ENCODE results near the gene CD27. TPM values are rescaled to one million over a fixed set of nuclear protein-coding genes. Genes with fewer than 3 reads are reported as not detected.
A peak's percentile ranks its signal among the peaks of the same experiment; 100 is the strongest.

The CD27 gene
- total and polyA plus RNA-seq, 12 donors, result 0.11 to 8.9 (median 0.69) TPM; not detected in 1

DNA sequence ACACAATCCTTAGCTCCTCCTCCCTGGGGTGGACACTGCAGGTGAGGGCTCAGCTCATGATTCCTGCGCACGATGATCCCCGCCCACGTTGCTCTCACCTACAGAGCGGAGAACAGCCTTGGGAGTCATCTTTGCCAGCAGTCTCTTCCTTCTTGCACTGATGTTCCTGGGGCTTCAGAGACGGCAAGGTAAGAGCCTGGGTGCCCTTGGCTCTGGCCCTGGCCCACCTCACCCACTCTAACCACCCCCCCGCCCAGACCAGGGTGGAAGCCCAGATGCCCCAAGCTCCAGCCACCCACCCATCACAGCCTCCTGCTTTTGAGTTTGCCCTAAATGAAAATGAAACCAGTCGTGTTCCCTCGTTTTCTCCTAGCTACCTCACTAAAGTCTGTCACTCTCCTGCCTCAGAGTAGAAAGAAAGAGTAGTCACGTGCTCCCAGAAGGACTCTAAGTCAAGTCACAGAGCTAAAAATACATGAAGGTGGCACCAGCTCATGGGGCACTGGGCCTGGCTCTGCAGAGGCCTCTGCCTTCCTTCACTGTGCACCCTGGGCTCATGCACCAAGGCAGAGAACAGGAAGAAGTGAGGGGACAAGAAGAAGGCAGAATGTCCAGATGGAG is 16.1 kb downstream of the CD27 start:
- H3K27ac ChIP-seq, result peak overlapping the region in 2 of 5 donors; percentile 7 to 57
- 74 to 94% (median 77%) methylated on average over 4 to 10 of the region's 10 CpGs for WGBS, 4 donors
- no peak for TF ChIP-seq POLR2A (IDR thresholded peaks at IDR 0.05)
- TF ChIP-seq, protein P1, sequence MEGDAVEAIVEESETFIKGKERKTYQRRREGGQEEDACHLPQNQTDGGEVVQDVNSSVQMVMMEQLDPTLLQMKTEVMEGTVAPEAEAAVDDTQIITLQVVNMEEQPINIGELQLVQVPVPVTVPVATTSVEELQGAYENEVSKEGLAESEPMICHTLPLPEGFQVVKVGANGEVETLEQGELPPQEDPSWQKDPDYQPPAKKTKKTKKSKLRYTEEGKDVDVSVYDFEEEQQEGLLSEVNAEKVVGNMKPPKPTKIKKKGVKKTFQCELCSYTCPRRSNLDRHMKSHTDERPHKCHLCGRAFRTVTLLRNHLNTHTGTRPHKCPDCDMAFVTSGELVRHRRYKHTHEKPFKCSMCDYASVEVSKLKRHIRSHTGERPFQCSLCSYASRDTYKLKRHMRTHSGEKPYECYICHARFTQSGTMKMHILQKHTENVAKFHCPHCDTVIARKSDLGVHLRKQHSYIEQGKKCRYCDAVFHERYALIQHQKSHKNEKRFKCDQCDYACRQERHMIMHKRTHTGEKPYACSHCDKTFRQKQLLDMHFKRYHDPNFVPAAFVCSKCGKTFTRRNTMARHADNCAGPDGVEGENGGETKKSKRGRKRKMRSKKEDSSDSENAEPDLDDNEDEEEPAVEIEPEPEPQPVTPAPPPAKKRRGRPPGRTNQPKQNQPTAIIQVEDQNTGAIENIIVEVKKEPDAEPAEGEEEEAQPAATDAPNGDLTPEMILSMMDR (IDR thresholded peaks at IDR 0.05), result no peak
- no peak overlapping the region for H3K4me3 ChIP-seq
- no peaks in the 10 kb centered on the region for H3K9me3 ChIP-seq (replicated peaks in 1 of 3)
- peaks cover 0 to 87% of the 10 kb centered on the region in 2 donors for H3K36me3 ChIP-seq (replicated peaks in 1 of 2)
- no peak for DNase-seq
- H3K27me3 ChIP-seq, result no peaks in the 10 kb centered on the region
- H3K4me1 ChIP-seq (replicated peaks in 1 of 2), result no peaks in the 10 kb centered on the region
- intact Hi-C loops (cut with DNase I), result loop anchor here (5.0 to 10.0 kb wide), 3 partner anchors 34 to 136 kb away; no protein-coding TSS in a partner anchor

DNA sequence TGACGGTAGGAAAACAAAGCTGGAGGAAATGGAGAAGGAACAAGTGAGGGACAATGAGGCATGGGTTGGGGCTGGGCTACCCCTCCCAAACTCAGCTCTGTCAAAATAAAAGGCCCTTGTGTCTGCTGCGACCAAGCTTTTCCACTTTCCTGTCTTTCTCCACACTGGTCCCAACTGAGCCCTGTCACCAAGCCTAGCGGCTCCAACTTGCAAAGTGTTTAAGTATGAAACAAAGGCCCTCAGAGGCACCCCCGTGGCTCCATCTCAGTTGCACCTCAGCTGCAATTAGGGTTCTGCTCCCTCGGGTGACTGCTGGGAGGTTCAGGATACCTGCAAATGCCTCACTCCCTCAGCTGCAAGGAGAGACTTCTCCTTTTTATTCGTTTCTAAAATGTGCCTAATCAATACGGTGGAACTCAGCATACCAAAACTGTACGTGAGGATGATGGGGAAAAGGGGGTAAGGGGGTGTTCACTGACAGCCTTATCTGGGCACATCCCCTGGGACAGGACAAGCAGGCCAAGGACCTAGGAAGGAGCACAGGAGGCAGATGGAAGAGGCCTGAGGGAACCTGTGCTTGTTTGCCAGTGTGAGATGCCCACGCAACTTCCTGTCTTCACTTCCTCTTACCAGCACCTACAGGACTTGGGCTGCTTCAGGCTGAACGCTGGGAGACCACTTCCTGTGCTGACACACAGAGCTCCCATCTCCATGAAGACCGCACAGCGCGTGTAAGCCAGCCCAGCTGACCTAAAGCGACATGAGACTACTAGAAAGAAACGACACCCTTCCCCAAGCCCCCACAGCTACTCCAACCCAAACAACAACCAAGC is 16.9 kb downstream of the CD27 start:
- no peaks in the 10 kb centered on the region for H3K9me3 ChIP-seq (replicated peaks in 1 of 3)
- intact Hi-C loops (cut with DNase I), result loop anchor here (5.0 to 10.0 kb wide), 3 partner anchors 34 to 137 kb away; no protein-coding TSS in a partner anchor
- peak in 6 of 7 donors; percentile 40 to 79 (median 62) for DNase-seq
- H3K27me3 ChIP-seq, result no peaks in the 10 kb centered on the region
- no peak for TF ChIP-seq POLR2A (IDR thresholded peaks at IDR 0.05)
- TF ChIP-seq, protein P1 (IDR thresholded peaks at IDR 0.05), result no peak
- 71 to 82% (median 72%) methylated on average over 15 of the region's 15 CpGs for WGBS, 4 donors
- H3K27ac ChIP-seq, result peak overlapping the region in 2 of 5 donors; percentile 45 to 57
- no peak overlapping the region for H3K4me3 ChIP-seq
- H3K4me1 ChIP-seq (replicated peaks in 1 of 2), result no peaks in the 10 kb centered on the region
- peaks cover 0 to 94% of the 10 kb centered on the region in 2 donors for H3K36me3 ChIP-seq (replicated peaks in 1 of 2)

DNA sequence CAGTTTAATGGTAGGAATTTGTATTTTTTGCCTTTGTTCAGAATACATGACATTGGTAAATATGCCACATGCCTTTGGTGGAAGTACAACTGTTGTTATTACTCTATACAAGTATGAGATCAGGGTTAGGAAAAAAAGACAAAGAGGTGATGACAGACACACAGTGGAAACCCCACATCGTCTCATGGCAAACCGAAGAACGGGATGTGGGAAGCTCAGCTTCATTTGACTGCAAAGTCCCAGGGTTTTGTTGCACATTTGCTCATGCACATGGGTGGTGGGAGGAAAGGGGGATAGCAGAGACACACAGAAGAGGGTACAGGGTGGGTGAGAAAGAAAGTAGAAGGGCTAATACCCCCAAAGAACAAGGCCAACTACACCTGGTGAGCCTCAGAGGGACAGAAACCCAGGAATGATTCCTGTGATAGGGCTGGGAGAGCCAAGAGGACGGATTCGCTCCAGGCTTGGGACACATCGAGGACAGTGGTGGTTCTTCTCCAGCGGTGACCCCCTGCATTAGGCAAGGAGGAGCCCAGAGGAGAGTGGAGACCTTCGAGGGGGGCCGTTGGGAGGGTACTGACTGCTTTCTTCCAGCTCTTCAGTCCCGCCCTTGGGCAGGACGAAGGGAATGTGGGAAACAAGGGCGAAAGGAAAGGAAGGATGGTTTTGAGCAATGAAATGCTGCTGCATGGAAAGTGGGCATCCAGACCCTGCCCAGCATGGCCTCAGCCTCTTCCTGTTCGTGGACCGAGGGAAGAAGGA is 17.7 kb downstream of the CD27 start:
- Histone ChIP-seq H3K27ac (peak overlapping the region in 2 of 5 donors; percentile 45 to 57), H3K9me3 (replicated peaks in 1 of 3) (no peaks in the 10 kb centered on the region), H3K27me3 (no peaks in the 10 kb centered on the region), H3K4me3 (no peak overlapping the region), H3K4me1 (replicated peaks in 1 of 2) (no peaks in the 10 kb centered on the region), H3K36me3 (replicated peaks in 1 of 2) (peaks cover 0 to 87% of the 10 kb centered on the region in 2 donors)
- WGBS, 4 donors, result 88 to 89% (median 88%) methylated on average over 14 of the region's 14 CpGs
- TF ChIP-seq, protein P1 (IDR thresholded peaks at IDR 0.05), result no peak
- TF ChIP-seq POLR2A (IDR thresholded peaks at IDR 0.05), result no peak
- intact Hi-C loops (cut with DNase I), result loop anchor here (5.0 to 10.0 kb wide), 3 partner anchors 35 to 138 kb away; no protein-coding TSS in a partner anchor
- no peak for DNase-seq

Measured in adrenal gland (tissue), 12 donors.